TTC549 (cell line): ENCODE data around the gene RFX2.
A peak's percentile ranks its signal among the peaks of the same experiment; 100 is the strongest.

Experiments
- FAIRE-seq: peaks from 2 replicates; lab custom pipeline; 2012; peaks lifted over from hg19 to GRCh38; lab: Jason Lieb, UNC

Gene RFX2

GRCh38 chr19:6110360-6110977, at the start of gene RFX2:
RFX2 (minus strand) TSS chr19:6110500; CDS start chr19:6047496, 63,004 bp downstream.
- FAIRE-seq, result peak; percentile 61

GRCh38 chr19:6156033-6156432, 45.7 kb upstream of the RFX2 start:
- FAIRE-seq, result no peak

- no peak for FAIRE-seq
These were observed 40.0 kb upstream of the RFX2 start for GRCh38 chr19:6150289-6150688.

GRCh38 chr19:6141217-6141616, 30.9 kb upstream of the RFX2 start:
- FAIRE-seq, result no peak

GRCh38 chr19:6138511-6138910, 28.2 kb upstream of the RFX2 start:
- no peak for FAIRE-seq

GRCh38 chr19:6138066-6138465, 27.8 kb upstream of the RFX2 start:
- no peak for FAIRE-seq

- FAIRE-seq, result no peak
These were observed 22.9 kb upstream of the RFX2 start for GRCh38 chr19:6133231-6133630.

GRCh38 chr19:6132482-6132881, 22.2 kb upstream of the RFX2 start:
- no peak for FAIRE-seq

GRCh38 chr19:6127716-6128335, 17.5 kb upstream of the RFX2 start:
- FAIRE-seq, result no peak

GRCh38 chr19:6126335-6126974, 16.2 kb upstream of the RFX2 start:
- peak; percentile 70 for FAIRE-seq

- FAIRE-seq, result no peak
These were observed 15.3 kb upstream of the RFX2 start for GRCh38 chr19:6125571-6125989.

- no peak for FAIRE-seq
These were observed 8.7 kb upstream of the RFX2 start for GRCh38 chr19:6119031-6119430.

- FAIRE-seq, result no peak
These were observed 7.7 kb upstream of the RFX2 start for GRCh38 chr19:6118043-6118442.

GRCh38 chr19:6117534-6117933, 7.2 kb upstream of the RFX2 start:
- no peak for FAIRE-seq

- FAIRE-seq, result no peak
These were observed 6.6 kb upstream of the RFX2 start for GRCh38 chr19:6116749-6117430.

- FAIRE-seq, result no peak
These were observed 5.7 kb upstream of the RFX2 start for GRCh38 chr19:6115992-6116391.

GRCh38 chr19:6113616-6114188, 3.4 kb upstream of the RFX2 start:
- FAIRE-seq, result no peak

GRCh38 chr19:6109947-6110346, 353 bp downstream of the RFX2 start:
- FAIRE-seq, result no peak

GRCh38 chr19:6108721-6109633, 1.3 kb downstream of the RFX2 start:
- FAIRE-seq, result no peak

GRCh38 chr19:6106643-6107294, 3.5 kb downstream of the RFX2 start:
- peak; percentile 93 for FAIRE-seq

- no peak for FAIRE-seq
These were observed 4.9 kb downstream of the RFX2 start for GRCh38 chr19:6105444-6105843.
